Activated CD4-positive, alpha-beta T cell treated with anti-CD3 and anti-CD28 coated beads for 1 hour (primary cell): ENCODE data around the gene POMT2.
"Not testable (repeated sequence)": the region's sequence is repeated elsewhere in the genome, so short reads cannot be mapped to it uniquely, and the experiment has no call there.

Source experiments
- DNase-seq: peaks from one replicate; pipeline ENCODE4 v3.0.0-alpha.2; 2020

Gene POMT2

GRCh38 chr14:77299771-77300170, 20.9 kb downstream of the POMT2 start:
- no peak for DNase-seq

GRCh38 chr14:77296906-77297305, 23.8 kb downstream of the POMT2 start:
- DNase-seq, result no peak

GRCh38 chr14:77296155-77296554, 24.5 kb downstream of the POMT2 start:
- DNase-seq, result no peak

DNA sequence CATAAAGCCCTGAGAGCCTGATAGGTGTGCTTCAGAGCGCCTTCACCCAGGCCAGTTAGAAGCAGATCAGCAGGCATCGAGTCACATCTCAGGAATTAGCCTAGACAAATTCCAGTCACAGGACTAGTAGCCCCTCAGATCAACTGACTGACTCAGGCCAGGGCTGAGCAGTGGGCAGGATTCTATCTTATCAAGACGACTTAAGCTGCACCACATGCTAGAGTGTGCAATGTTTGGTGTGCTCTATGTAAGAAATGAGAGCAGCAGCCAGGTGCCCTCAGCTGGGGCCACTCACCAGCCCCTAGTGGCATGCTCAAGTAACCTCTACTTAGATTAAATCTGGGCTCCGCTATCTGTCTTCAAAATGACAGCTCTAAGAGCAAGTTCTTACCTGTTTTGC, 30.0 kb downstream of the POMT2 start:
- no peak for DNase-seq

DNA sequence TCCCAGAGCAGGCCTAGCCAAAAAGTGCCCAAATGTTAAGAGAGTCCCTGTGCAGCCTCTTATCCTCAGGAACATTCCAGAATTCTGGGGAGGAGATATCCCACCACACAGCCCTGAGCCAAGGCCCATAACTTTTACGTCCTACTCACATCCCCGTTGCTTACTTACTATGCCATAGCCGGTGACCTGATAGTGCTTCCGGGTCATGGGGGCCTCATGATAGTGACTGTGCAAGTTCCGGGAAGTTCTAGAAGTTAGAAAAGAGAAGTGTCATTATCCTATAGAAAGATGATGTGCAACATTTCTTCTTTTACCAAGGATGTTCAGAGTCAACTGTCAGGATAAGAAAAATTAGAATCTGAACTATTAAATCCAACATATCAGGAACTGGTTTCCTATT, 34.1 kb downstream of the POMT2 start:
- no peak for DNase-seq

GRCh38 chr14:77284466-77284865, 36.2 kb downstream of the POMT2 start:
- no peak for DNase-seq

DNA sequence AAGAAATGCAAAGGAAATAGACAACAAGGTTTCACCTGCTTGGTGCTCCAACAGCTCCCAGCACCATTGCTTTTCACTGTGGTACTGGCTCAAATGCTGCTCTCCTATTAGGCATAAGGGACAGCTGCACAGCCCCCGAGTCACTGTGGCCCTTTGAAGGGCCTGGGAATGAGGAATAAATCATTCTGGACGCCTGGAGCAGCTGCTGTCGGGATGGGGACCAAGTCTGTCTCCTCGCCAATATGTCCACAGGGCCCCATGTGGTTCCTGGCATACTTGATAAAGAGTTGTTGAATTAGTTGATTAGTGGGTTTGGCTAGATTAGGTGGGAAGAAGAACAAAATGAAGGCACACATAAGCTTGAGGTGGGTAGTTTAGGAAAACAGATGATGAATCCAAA, 36.6 kb downstream of the POMT2 start:
- no peak for DNase-seq

GRCh38 chr14:77281852-77282410, 38.8 kb downstream of the POMT2 start:
- no peak for DNase-seq

GRCh38 chr14:77280921-77281320, 39.8 kb downstream of the POMT2 start:
- not testable (repeated sequence) for DNase-seq

DNA sequence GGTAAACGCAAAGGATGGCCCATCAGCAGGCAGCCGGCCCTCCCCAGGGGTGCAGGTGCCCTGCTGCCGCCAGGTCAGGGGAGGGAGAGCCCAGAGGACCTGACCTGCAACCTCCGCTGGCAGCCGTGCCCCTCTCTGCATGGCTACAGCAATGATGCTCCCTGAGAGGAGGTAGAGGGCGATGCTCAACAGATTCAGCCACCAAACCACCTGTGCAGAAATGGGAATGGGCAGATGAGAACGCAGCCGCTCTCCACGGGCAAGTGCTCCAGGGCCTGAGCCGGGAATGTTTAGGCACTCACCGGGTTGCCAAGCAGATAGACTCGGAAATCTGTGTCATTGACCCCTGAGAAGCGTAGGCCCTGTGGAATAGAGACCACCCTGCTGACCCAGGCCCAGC, 41.0 kb downstream of the POMT2 start:
- DNase-seq, result no peak

DNA sequence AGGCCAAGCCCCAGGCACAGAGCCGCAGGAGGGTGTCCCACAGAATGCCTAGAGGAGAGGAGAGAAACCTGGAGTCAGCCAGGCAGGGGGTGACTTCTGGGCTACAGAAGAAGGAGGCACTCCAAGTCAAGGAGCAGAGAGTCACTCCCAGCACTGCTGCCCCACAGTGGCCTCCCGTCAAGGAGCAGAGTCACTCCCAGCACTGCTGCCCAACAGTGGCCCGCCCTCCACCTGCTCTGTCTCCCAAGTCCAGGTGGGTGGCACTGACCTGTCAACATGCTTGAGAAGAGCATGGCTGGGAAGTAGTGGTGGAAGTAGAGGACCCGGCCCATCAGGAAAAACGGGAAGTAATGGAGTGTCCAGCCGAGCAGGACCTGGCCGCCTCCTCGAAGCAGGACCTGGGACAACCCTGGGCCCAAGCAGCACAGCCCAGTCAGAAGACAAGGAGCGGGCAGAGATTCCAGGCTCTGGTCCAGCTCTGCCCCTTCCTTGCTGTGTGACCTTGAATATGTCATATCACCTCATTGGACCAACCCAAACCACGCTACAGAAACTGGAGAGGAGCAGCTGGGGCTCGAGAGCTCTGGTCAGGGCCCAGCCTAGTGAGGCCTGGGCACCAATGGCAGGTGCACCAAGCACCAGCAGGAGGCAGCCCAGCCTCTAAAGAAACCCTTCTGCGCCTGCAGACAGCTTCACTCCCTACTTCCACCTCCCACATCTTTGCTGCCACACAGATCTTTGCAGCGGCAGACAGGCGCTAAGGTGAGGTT, 42.0 kb downstream of the POMT2 start:
- DNase-seq, result no peak

GRCh38 chr14:77276959-77277358, 43.7 kb downstream of the POMT2 start:
- DNase-seq, result no peak

DNA sequence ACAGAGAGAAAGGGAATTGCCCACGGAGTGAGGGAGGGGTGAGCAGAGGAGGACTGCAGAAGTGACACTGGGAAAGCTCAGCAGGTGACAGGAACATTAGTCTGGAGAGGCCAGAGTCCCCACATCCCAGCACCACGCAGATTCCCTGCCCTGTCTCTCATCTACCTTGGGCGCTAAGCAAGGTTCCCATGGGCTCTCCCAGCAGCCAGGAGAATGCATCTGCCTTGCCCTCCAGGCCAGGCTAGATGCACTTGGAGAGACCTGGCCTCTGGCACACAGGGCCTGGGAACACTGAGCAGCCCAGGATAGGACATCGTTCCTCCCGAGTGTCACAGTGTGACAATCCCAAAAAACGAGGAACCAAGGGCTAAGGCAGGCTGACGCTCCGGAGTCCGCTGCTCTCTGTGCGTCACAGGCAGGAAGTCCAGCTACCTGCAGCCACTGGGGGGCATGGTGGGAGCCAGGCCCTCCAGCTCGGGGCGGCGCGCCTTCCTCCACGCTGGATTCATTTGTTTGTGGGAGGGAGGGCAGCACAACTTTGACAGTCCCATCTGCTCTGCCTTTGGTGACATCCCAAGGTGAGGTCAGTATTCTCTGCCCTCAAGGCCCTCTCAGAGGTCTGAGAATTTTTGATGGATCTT, 44.3 kb downstream of the POMT2 start:
- DNase-seq, result no peak

- no peak for DNase-seq
These were observed 45.1 kb downstream of the POMT2 start for GRCh38 chr14:77275601-77276017.

DNA sequence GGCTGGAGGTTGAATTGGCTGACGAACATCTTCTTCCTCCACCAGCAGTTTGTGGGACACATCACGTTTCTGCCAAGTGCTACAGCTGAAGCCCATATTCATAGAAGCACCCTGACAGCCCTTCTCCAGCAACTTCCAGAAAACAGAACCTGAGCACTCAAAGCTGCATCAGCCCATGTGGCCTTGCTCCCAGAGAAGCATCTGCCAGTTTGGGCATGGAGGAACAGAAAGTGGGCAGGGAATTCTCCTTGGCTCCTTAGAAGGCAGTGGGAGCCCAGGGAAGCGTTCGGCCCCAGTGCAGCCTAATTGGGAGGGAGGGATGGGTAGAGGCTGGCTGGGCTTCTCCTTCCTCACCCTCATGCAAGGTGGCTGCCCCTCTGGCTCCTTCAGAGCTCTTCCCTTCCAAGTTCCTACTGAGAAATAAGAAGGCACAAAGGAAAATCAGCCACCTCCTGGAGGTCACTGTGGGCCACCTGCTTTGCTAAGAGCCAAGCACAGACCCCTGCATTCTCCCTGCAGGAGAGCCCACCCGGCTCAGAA, 45.6 kb downstream of the POMT2 start:
- DNase-seq, result no peak

- DNase-seq, result no peak
These were observed 46.9 kb downstream of the POMT2 start for GRCh38 chr14:77273796-77274195.

GRCh38 chr14:77272261-77272660, 48.4 kb downstream of the POMT2 start:
- DNase-seq, result no peak

DNA sequence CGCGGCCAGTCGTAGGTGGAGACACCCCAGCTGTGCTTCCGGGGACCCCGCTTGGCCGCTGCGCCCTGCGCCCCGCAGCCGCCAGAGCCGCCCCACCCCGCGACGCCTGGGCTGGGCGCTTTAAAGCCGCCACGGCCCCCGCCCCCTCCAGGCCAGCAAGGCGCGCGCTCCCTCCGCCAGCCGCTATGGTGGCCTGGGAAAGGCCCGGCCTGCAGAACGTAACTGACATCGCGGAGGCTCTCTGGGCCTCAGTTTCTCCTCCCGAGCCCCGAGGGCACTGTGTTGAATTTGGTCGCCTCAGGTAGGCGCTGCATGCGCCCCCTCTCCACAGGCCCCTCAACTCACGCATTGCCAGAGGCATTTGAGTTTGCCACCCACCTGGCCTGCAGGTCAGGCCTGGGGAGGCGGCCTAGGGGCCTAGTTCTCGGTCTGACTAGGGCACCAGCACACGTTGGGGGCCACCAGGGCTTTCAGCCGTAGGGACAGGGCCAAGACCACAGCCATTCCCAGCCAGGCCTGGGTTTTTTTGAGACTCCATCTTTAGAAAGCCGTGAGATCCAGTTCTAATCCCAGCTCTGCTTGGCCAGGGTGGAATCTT, 49.5 kb downstream of the POMT2 start, which contains the start of gene NGB:
Gene NGB (minus strand): TSS at position 94 of the 598 bp plus-strand sequence. CDS start 269 bp downstream, outside the sequence.
- no peak for DNase-seq

GRCh38 chr14:77270361-77271112, 50.1 kb downstream of the POMT2 start:
- no peak for DNase-seq

- DNase-seq, result no peak
These were observed 51.6 kb downstream of the POMT2 start for GRCh38 chr14:77268989-77269600.

DNA sequence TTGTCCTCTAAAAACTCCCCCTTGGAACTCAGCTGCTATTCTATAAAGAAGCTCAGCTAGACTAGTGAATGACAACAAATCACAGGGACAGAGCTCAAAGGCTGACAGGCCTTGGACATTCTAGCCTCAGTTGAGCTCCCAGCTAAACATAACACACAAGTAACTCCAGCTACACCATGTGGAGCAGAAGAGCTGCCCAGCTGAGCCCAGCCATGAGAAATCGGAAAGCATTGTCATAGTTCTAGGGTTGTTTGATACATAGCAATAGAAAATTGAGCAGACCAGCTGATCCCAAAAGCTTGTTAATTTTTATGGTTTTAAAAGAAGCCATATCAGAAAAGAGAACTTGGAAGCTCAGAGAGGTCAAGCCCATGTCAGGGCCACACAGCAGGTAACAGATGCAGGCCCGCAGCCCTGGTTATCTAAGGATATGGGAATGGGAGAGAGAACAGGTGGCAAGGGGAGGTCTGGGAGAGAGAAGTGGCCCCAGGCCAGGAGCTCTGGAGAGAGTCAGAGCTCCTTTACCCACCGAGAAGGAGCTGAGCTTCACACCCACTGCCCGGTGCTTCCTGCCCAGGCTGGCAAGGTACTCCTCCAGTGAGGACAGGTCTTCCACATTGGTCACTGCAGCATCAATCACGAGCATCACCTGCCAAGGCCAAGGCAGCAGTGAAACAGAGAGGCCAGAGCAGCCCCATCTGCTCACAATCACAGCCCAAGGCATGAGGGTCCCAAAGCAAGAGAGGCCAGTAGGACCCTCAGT, 52.6 kb downstream of the POMT2 start:
- DNase-seq, result no peak
